ENCODE data around the gene LRP1B.

LRP1B gene

DNA sequence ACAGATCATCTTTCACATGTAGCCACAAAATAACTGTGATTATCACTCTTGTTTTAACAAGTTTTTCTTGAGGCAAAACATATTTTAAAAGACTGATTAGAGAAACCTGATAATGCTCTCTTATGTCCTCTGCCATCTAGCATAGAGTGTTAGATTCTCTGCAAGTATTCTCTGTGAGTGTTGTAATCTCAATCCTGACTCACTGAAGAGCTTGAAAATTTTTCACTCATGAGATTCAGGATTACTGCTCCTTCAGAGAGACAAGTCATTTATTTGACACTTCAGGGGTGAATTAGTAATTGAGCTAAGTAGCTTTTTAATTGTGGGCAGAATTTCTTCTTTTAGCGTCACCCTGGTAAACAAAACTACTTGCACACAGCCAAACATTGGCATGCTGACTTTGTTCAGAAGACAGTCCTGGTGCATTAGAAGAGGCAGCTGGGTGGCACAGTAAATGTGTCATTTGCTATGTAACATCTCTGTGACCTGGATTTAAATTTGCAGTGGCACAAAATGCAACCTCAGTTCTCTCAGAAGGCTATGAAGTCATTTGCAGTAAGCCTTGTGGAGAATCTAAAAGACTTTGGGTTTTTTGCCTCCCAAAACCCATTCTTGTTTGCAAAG lies 172.9 kb downstream of the LRP1B start:
- Histone ChIP-seq H3K27ac (ENCODE audit: low read depth, low read length) (no peak overlapping the region), H3K4me3 (ENCODE audit: low read length) (no peak overlapping the region), H3K4me1 (ENCODE audit: insufficient read depth, low read length) (no peaks in the 10 kb centered on the region; the same call in 1 of the 2 replicates), H3K9ac (ENCODE audit: low read depth, low read length) (no peak overlapping the region), H3K9me3 (ENCODE audit: insufficient read depth, low read depth, low read length) (no peaks in the 10 kb centered on the region), H3K27me3 (ENCODE audit: insufficient read depth, low read length) (no peaks in the 10 kb centered on the region), H3K36me3 (ENCODE audit: insufficient read depth, low read length) (no peaks in the 10 kb centered on the region)
- WGBS = 100% methylated on average over 1 of the region's 1 CpG

DNA sequence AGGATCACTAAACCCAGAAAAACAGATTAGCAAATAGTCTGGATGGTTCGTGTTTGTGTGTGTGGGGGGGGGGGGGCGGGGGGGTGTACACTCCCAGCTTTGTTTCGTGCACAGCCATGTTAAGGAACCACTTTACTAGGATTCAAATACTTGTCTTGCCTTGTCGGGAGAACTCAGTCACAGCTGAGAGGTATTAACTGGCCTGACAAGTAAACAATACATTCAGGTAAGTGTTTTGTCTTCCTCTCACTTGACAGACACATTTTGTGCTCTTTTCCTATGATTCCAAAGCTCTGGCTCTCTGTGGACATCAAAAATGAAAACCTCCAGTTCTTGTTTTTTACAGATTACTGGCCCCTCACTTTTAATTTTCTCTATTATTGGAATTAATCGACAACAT lies 173.5 kb downstream of the LRP1B start:
- Histone ChIP-seq H3K9me3 (ENCODE audit: insufficient read depth, low read depth, low read length) (no peaks in the 10 kb centered on the region), H3K27ac (ENCODE audit: low read depth, low read length) (no peak overlapping the region), H3K36me3 (ENCODE audit: insufficient read depth, low read length) (no peaks in the 10 kb centered on the region), H3K4me1 (ENCODE audit: insufficient read depth, low read length) (no peaks in the 10 kb centered on the region; the same call in 1 of the 2 replicates), H3K9ac (ENCODE audit: low read depth, low read length) (no peak overlapping the region), H3K4me3 (ENCODE audit: low read length) (no peak overlapping the region), H3K27me3 (ENCODE audit: insufficient read depth, low read length) (no peaks in the 10 kb centered on the region)
- WGBS = 74% methylated on average over 2 of the region's 5 CpGs

DNA sequence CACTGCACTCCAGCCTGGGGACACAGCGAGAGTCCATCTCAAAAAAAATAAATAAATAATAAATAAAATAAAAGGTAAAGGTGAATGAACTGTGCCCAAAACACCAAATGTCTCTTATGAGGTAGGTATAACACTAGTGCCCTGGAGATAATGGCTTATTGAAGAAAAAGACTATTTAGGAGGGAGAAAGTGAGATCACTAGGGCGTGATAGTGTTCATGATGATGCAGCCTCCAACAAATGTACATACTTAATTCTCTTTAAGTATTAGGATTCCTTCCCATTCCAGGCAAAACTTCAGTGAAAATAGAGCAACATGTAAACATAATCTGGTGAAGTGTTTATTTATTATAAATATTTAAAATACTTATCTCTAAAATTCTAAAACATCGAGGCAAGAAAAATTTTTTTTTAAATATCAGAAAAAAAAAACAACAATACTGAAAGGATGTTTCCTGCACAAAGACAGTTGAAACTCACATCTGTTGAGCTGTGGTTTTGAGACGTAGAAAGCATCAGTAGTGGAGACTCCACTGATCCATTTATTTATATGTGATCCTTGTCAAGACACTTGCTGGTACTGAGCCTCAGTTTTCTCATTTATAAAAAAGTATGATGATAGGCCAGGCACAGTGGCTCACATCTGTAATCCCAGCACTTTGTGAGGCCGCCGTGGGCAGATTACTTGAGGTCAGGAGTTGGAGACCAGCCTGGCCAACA lies 183.3 kb downstream of the LRP1B start:
- Histone ChIP-seq H3K36me3 (ENCODE audit: insufficient read depth, low read length) (no peaks in the 10 kb centered on the region), H3K9ac (ENCODE audit: low read depth, low read length) (no peak overlapping the region), H3K9me3 (ENCODE audit: insufficient read depth, low read depth, low read length) (no peaks in the 10 kb centered on the region), H3K27me3 (ENCODE audit: insufficient read depth, low read length) (no peaks in the 10 kb centered on the region), H3K27ac (ENCODE audit: low read depth, low read length) (no peak overlapping the region), H3K4me3 (ENCODE audit: low read length) (no peak overlapping the region), H3K4me1 (ENCODE audit: insufficient read depth, low read length) (no peaks in the 10 kb centered on the region)
- WGBS = 92% methylated on average over 3 of the region's 6 CpGs

DNA sequence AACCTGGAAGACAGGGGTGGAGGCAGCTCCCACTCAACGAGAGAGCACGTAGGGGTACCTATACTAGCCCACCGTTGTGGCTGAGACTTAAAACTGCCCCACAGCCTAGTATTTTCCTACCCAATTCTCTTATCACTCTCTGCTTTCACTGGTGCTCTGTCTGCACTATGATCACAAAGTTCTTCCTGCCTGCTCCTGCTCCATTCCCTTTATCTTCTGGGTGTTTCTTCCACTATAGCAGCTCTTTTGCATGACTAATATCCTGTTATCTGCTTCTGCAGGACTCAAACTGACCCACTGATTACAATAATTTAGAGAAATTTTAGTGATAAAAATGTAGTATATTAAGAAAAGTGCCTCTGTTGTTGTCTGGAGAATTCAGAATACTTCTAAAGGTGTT lies 184.8 kb downstream of the LRP1B start:
- Histone ChIP-seq H3K4me3 (ENCODE audit: low read length) (no peak overlapping the region), H3K36me3 (ENCODE audit: insufficient read depth, low read length) (no peaks in the 10 kb centered on the region), H3K4me1 (ENCODE audit: insufficient read depth, low read length) (peaks cover 9% of the 10 kb centered on the region; the same call in 1 of the 2 replicates), H3K27ac (ENCODE audit: low read depth, low read length) (no peak overlapping the region), H3K9me3 (ENCODE audit: insufficient read depth, low read depth, low read length) (no peaks in the 10 kb centered on the region), H3K27me3 (ENCODE audit: insufficient read depth, low read length) (no peaks in the 10 kb centered on the region), H3K9ac (ENCODE audit: low read depth, low read length) (no peak overlapping the region)
- WGBS = 70% methylated on average over 3 of the region's 3 CpGs

DNA sequence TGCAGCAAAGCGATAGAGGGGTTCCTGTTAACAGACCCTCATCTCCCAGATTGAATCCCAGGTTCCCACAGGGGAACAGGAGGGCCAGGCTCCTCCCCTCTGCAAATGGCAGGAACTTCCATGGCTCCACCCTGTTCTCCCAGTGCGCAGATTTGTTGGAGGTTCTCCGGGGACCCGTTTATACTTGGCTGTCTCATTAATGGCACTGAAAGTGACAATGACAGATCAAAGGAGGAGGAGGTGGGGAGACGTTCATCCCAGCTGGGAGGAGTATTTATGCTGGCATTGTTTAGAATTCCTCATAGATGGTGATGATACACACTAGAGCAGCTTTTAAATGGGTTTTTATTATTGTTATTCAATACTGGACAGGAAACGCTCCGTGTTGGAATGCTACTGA lies 186.9 kb downstream of the LRP1B start:
- WGBS = 95% methylated on average over 6 of the region's 7 CpGs
- peaks cover 9% of the 10 kb centered on the region; the same call in 1 of the 2 replicates for H3K4me1 ChIP-seq (ENCODE audit: insufficient read depth, low read length)
- no peak overlapping the region for H3K27ac ChIP-seq (ENCODE audit: low read depth, low read length)
- H3K9me3 ChIP-seq (ENCODE audit: insufficient read depth, low read depth, low read length) = no peaks in the 10 kb centered on the region
- no peak overlapping the region for H3K9ac ChIP-seq (ENCODE audit: low read depth, low read length)
- no peaks in the 10 kb centered on the region for H3K27me3 ChIP-seq (ENCODE audit: insufficient read depth, low read length)
- no peaks in the 10 kb centered on the region for H3K36me3 ChIP-seq (ENCODE audit: insufficient read depth, low read length)
- H3K4me3 ChIP-seq (ENCODE audit: low read length) = no peak overlapping the region

DNA sequence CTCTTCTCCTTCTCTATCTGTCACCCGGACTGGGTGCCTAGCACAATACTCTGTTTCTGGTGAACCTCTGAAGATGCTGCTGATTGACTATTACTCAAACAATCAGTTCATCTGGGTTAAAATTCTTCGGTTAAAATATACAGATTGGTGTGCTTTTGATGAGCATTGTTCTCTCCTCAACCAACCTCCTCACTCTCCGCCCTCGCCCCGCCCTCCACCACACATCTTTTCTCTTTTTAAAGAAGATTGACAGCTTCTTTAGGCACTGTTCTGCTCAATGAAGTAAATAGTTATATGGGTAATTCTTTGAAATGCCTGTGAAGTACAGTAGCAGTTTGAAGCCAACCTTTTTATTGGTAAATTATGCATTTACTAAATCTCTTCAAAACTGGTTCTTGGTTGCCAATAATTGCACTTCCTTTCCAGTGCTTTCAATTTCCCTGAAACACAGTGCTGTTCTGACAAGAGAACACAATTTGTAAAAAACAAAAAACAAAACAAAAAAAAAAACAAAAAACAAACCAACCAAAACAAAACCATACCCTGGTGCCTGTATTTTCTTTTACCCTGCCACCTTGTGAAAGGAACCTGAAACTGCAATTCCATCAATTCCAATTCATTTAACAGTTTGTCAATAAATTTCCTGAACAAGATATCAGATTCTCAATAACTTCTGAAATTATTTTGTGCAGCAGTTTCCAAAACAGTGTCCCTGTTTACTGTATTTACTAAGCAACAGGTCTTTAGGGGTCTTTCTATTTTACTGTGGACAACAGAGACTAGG lies 188.6 kb downstream of the LRP1B start:
- WGBS = 72% methylated on average over 5 of the region's 5 CpGs
- H3K9ac ChIP-seq (ENCODE audit: low read depth, low read length) = no peak overlapping the region
- no peak overlapping the region for H3K4me3 ChIP-seq (ENCODE audit: low read length)

DNA sequence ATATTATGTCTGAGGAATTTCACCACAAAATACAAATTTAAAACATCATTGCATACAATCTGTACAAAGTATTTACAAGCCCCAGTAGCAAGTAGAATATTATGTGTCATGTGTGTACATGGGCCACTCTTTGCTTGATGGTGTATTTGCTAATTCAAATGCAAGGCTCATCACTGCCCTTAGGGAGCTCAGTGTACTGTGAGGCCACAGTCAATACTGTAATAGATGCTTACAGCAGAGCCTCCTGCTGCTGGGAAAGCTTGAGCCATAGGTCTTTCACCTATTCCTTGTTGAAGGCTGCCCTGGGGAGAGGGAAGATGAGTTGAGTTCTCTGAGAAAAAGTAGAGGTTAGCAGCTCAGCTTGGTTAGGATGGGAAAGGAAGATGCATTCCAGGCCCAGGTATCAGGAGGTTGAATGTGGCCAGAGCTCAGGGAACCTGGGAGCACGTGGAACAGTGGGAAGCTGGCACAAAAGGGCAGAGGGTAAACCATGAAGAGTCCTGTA lies 189.6 kb downstream of the LRP1B start:
- Histone ChIP-seq H3K9me3 (ENCODE audit: insufficient read depth, low read depth, low read length) (peaks cover 4% of the 10 kb centered on the region; the same call in 1 of the 2 replicates), H3K9ac (ENCODE audit: low read depth, low read length) (no peak overlapping the region), H3K4me1 (ENCODE audit: insufficient read depth, low read length) (peaks cover 9% of the 10 kb centered on the region; the same call in 1 of the 2 replicates), H3K4me3 (ENCODE audit: low read length) (no peak overlapping the region), H3K36me3 (ENCODE audit: insufficient read depth, low read length) (no peaks in the 10 kb centered on the region), H3K27ac (ENCODE audit: low read depth, low read length) (no peak overlapping the region), H3K27me3 (ENCODE audit: insufficient read depth, low read length) (no peaks in the 10 kb centered on the region)
- 88% methylated on average over 1 of the region's 1 CpG for WGBS

More for the DNA sequence above, 188.6 kb downstream of the LRP1B start:
- H3K9me3 ChIP-seq (ENCODE audit: insufficient read depth, low read depth, low read length) = peaks cover 4% of the 10 kb centered on the region; the same call in 1 of the 2 replicates
- no peak overlapping the region for H3K27ac ChIP-seq (ENCODE audit: low read depth, low read length)
- H3K36me3 ChIP-seq (ENCODE audit: insufficient read depth, low read length) = no peaks in the 10 kb centered on the region
- H3K4me1 ChIP-seq (ENCODE audit: insufficient read depth, low read length) = peaks cover 9% of the 10 kb centered on the region; the same call in 1 of the 2 replicates
- H3K27me3 ChIP-seq (ENCODE audit: insufficient read depth, low read length) = no peaks in the 10 kb centered on the region

DNA sequence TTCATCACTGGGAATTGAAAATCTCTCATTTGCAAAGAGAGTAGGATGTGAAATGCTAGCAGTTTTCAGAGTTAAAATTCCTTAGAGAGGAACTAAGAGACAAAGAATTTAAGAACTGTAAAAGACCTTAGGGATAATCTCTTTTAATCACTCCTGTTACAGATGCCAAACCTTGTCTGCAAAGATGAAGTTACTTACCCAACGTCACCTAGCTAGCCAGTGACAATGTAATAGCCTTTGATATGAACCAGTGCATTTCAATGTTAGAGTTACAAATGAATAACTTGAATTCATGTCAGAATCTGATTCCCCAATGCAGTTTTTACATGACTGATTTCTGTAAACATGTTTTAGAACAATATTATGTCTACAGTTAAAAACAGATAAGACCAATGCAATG lies 190.1 kb downstream of the LRP1B start:
- Histone ChIP-seq H3K9ac (ENCODE audit: low read depth, low read length) (no peak overlapping the region), H3K36me3 (ENCODE audit: insufficient read depth, low read length) (no peaks in the 10 kb centered on the region), H3K4me1 (ENCODE audit: insufficient read depth, low read length) (peaks cover 9% of the 10 kb centered on the region; the same call in 1 of the 2 replicates), H3K27ac (ENCODE audit: low read depth, low read length) (no peak overlapping the region), H3K9me3 (ENCODE audit: insufficient read depth, low read depth, low read length) (peaks cover 4% of the 10 kb centered on the region; the same call in 1 of the 2 replicates), H3K4me3 (ENCODE audit: low read length) (no peak overlapping the region), H3K27me3 (ENCODE audit: insufficient read depth, low read length) (no peaks in the 10 kb centered on the region)
- WGBS = 75% methylated on average over 1 of the region's 1 CpG

DNA sequence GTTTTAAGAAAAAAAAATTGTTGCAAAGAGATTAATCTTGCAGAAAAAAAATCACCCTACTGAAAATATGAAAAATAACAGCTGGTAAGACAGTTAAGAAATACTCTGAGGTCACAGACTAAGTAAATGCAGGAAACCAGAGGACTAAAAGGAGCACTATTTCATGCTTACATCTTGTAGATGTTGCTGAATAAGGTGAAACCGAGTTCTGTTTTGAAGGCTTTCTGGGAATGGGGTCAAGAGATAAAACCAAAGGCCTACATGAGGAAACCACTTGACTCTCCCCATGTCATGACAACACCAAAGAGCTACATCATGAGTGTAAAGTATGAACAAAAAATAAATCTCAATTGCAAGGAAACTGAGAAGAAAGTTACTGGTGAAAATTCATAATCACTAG lies 197.6 kb downstream of the LRP1B start:
- H3K4me1 ChIP-seq (ENCODE audit: insufficient read depth, low read length) = no peaks in the 10 kb centered on the region
- H3K27ac ChIP-seq (ENCODE audit: low read depth, low read length) = no peak overlapping the region
- H3K9me3 ChIP-seq (ENCODE audit: insufficient read depth, low read depth, low read length) = peaks cover 4% of the 10 kb centered on the region; the same call in 1 of the 2 replicates
- no peak overlapping the region for H3K9ac ChIP-seq (ENCODE audit: low read depth, low read length)
- H3K27me3 ChIP-seq (ENCODE audit: insufficient read depth, low read length) = no peaks in the 10 kb centered on the region
- 43% methylated on average over 1 of the region's 1 CpG for WGBS
- H3K36me3 ChIP-seq (ENCODE audit: insufficient read depth, low read length) = no peaks in the 10 kb centered on the region
- no peak overlapping the region for H3K4me3 ChIP-seq (ENCODE audit: low read length)

DNA sequence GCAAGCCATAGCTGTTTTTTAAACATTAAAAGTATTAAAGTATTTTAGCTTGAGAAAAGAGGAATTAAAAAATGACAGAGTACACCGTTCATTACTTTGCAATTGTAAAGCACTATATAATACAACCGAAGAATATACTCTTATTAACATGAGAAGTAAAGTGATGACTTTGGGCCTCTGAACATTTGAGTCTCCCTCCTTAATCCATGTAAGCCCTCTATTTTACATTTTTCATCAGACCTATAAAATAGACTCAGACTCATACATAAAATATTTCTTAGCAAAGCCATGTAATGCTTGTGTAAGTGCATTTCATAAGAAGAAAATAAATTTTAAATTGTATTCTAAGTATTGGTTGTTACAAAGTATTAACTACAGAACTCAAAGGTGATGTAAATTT lies 198.6 kb downstream of the LRP1B start:
- no peaks in the 10 kb centered on the region for H3K4me1 ChIP-seq (ENCODE audit: insufficient read depth, low read length)
- no peaks in the 10 kb centered on the region for H3K36me3 ChIP-seq (ENCODE audit: insufficient read depth, low read length)
- H3K9me3 ChIP-seq (ENCODE audit: insufficient read depth, low read depth, low read length) = no peaks in the 10 kb centered on the region
- WGBS = no CpG with 5 or more reads among the region's 2 CpGs
- no peak overlapping the region for H3K27ac ChIP-seq (ENCODE audit: low read depth, low read length)
- H3K9ac ChIP-seq (ENCODE audit: low read depth, low read length) = no peak overlapping the region
- no peak overlapping the region for H3K4me3 ChIP-seq (ENCODE audit: low read length)
- no peaks in the 10 kb centered on the region for H3K27me3 ChIP-seq (ENCODE audit: insufficient read depth, low read length)

DNA sequence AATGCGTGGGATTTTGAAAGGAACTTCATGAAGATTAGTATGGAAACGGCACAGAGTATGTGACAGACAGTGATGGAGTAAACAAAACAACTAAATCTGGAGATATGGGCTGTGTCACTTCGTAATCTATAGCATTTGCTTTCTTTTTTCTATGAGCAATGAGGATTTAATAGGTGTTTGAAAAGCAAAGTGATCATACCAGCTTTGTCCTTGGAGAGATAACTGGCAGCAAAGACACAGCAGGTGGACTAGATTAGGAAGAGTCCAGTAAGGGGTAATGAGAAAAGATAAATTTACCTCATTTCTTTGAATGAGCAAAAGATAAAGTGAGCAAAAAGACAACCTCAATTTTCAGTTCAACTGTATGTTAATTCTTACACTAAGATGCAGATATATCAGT lies 199.0 kb downstream of the LRP1B start:
- H3K36me3 ChIP-seq (ENCODE audit: insufficient read depth, low read length) = no peaks in the 10 kb centered on the region
- no peaks in the 10 kb centered on the region for H3K4me1 ChIP-seq (ENCODE audit: insufficient read depth, low read length)
- H3K9ac ChIP-seq (ENCODE audit: low read depth, low read length) = no peak overlapping the region
- H3K27me3 ChIP-seq (ENCODE audit: insufficient read depth, low read length) = no peaks in the 10 kb centered on the region
- no peak overlapping the region for H3K27ac ChIP-seq (ENCODE audit: low read depth, low read length)
- 87% methylated on average over 3 of the region's 3 CpGs for WGBS
- H3K9me3 ChIP-seq (ENCODE audit: insufficient read depth, low read depth, low read length) = no peaks in the 10 kb centered on the region
- H3K4me3 ChIP-seq (ENCODE audit: low read length) = no peak overlapping the region

Measured in HUES64 (cell line).